Measurements from ENCODE around the gene FAM181A. TPM values are rescaled to one million over a fixed set of nuclear protein-coding genes. Genes with fewer than 3 reads are reported as not detected.

FAM181A gene
- total RNA-seq, 2 donors from 2014 or later, result not detected

DNA sequence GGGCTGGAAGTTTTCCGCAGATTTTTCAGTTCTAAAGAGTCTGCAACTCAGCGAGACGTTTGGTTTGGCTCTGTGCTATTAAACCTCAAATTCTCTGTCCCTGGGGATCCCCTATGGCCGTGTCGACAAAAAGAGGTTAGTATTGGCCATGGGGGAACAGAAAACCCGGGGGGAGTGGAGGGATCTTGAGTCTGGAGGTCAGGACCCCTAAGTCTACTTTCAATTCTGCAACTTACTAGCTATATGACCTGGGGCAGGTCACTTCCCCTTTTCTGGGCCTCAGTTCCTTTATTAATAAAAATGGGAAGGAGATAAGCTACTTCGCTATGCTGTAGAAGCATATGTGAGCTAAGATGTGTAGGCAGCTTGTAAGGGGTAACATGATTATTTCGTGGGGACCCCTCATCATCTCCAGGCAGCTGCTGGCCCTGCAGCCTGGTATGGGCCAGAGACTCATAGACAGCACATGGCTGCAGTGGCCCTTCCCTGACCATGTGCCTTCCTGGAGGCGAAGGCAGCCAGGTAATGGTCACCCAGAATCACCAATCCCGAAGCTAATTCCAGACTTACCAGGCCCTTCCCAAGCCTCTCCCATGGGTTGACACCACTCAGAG is 40.6 kb downstream of the FAM181A start:
- H3K4me1 Mint-ChIP-seq (ENCODE audit: low read depth), result peaks cover 90% of the 10 kb centered on the region
- H3K36me3 Mint-ChIP-seq (ENCODE audit: insufficient read depth in 2 of 2), result peaks cover 8 to 11% of the 10 kb centered on the region in 2 donors

DNA sequence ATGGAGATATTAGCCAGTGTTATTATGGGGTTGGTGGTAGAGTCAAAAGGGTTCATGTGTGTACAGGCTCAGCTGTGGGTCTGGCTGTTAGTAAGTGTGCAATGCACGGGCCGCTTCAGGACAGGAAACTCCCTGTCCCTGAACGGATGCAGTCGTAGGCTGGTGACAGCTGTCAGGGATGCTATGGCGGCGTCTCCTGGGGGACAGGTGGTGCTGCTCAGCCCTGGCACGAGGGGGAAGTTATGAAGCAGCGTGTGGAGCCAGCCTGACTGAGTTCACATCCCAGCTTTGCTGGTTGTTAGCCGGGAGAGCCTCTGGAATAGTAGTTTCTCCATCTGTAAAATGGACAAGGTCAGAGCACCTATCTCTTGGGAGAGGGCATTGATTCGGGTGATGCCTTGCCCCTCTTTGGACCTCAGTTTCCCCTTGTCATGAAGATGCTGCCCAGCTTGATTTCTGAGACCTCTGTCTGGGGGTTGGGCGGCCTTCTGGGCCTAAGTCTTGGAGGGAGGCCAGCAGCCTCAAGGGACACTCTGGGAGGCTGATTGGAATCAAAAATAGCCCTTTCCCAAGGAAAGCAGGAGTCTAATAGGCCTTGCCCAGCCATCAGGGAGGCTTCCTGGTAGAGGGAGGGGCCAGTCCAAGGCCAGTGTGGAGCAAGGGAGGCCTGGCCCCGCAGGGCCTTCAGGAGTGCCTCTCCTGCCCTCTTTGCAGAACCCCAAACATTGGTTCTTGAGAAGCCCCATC is 42.1 kb downstream of the FAM181A start:
- Mint-ChIP-seq H3K36me3 (ENCODE audit: insufficient read depth in 2 of 2) (peaks cover 8 to 16% of the 10 kb centered on the region in 2 donors), H3K4me1 (ENCODE audit: low read depth) (peaks cover 90% of the 10 kb centered on the region), H3K4me3 (peak overlapping the region in 1 of 2 donors; percentile 36), H3K27ac (no peak overlapping the region), H3K9me3 (peaks cover 6% of the 10 kb centered on the region in 2 donors), H3K27me3 (ENCODE audit: low read depth) (no peaks in the 10 kb centered on the region)
- ATAC-seq (replicated peaks in 1 of 2), result no peak
- DNase-seq, result no peak

More for the DNA sequence above, 40.6 kb downstream of the FAM181A start:
- Mint-ChIP-seq H3K27me3 (ENCODE audit: low read depth) (no peaks in the 10 kb centered on the region), H3K9me3 (peaks cover 6% of the 10 kb centered on the region in 2 donors), H3K27ac (no peak overlapping the region), H3K4me3 (no peak overlapping the region)
- no peak for ATAC-seq (replicated peaks in 1 of 2)
- no peak for DNase-seq

- H3K36me3 Mint-ChIP-seq (ENCODE audit: insufficient read depth in 2 of 2), result peaks cover 1 to 11% of the 10 kb centered on the region in 2 donors
- H3K27ac Mint-ChIP-seq, result peak overlapping the region; percentile 85
- no peaks in the 10 kb centered on the region for H3K27me3 Mint-ChIP-seq (ENCODE audit: low read depth)
- peaks cover 90% of the 10 kb centered on the region for H3K4me1 Mint-ChIP-seq (ENCODE audit: low read depth)
- peak overlapping the region; percentile 86 for H3K4me3 Mint-ChIP-seq
- ATAC-seq (replicated peaks in 1 of 2) (peak; percentile 63 to 64), DNase-seq (peak; percentile 76)
- no peaks in the 10 kb centered on the region for H3K9me3 Mint-ChIP-seq
Measured at GRCh38 chr14:93970585-93970964, 43.4 kb downstream of the FAM181A start.

- Mint-ChIP-seq H3K36me3 (ENCODE audit: insufficient read depth in 2 of 2) (peaks cover 4 to 16% of the 10 kb centered on the region in 2 donors), H3K4me3 (peak overlapping the region; percentile 86), H3K4me1 (ENCODE audit: low read depth) (peaks cover 90% of the 10 kb centered on the region), H3K27me3 (ENCODE audit: low read depth) (no peaks in the 10 kb centered on the region), H3K9me3 (peaks cover 1 to 2% of the 10 kb centered on the region in 2 donors), H3K27ac (peak overlapping the region; percentile 85)
- ATAC-seq (replicated peaks in 1 of 2), result peak; percentile 68 to 76
- DNase-seq, result peak; percentile 78 to 84
Measured at GRCh38 chr14:93970965-93971634, 44.0 kb downstream of the FAM181A start.

GRCh38 chr14:93971635-93972027 is 44.5 kb downstream of the FAM181A start:
- no peak for DNase-seq
- H3K9me3 Mint-ChIP-seq, result peaks cover 1 to 3% of the 10 kb centered on the region in 2 donors
- H3K27ac Mint-ChIP-seq, result peak overlapping the region; percentile 85
- H3K4me1 Mint-ChIP-seq (ENCODE audit: low read depth), result peaks cover 90% of the 10 kb centered on the region
- peaks cover 4 to 18% of the 10 kb centered on the region in 2 donors for H3K36me3 Mint-ChIP-seq (ENCODE audit: insufficient read depth in 2 of 2)
- peak overlapping the region; percentile 86 for H3K4me3 Mint-ChIP-seq
- ATAC-seq (replicated peaks in 1 of 2), result peak; percentile 32 to 38
- H3K27me3 Mint-ChIP-seq (ENCODE audit: low read depth), result no peaks in the 10 kb centered on the region

DNA sequence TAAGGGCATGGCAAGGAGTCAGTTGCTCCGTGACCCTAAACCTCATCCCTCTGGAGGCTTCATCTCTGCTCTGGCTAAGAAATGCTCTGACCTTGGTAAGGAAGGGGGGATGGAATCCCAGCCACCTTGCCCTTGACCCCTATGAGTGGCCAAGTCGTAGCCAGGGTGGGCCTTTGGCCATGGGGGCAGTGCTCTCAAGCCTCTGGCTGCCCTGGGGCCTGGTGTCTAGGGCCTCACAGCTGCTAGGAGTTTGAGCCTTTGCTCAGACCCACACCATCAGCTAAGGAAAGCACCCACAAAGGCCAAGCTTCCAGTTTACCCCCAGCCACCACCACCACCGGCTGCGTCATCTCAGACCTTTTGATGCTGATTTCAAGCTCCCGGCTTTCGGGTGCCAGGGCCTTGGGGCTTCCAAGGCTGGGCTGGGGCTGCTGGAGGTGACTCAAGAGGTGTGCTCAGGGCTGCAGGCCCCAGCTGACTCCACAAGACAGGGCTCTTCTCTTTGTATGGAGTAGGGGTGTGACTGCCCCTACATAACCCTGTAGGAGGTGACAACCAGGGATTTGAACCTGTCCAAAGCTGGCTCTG is 45.6 kb downstream of the FAM181A start:
- peak overlapping the region; percentile 70 to 71 for H3K4me3 Mint-ChIP-seq
- peaks cover 92% of the 10 kb centered on the region for H3K4me1 Mint-ChIP-seq (ENCODE audit: low read depth)
- H3K27ac Mint-ChIP-seq, result peak overlapping the region; percentile 92
- peak; percentile 69 to 71 for DNase-seq
- peaks cover 6 to 24% of the 10 kb centered on the region in 2 donors for H3K36me3 Mint-ChIP-seq (ENCODE audit: insufficient read depth in 2 of 2)
- peak; percentile 24 to 32 for ATAC-seq (replicated peaks in 1 of 2)
- peaks cover 1 to 6% of the 10 kb centered on the region in 2 donors for H3K9me3 Mint-ChIP-seq
- no peaks in the 10 kb centered on the region for H3K27me3 Mint-ChIP-seq (ENCODE audit: low read depth)

DNA sequence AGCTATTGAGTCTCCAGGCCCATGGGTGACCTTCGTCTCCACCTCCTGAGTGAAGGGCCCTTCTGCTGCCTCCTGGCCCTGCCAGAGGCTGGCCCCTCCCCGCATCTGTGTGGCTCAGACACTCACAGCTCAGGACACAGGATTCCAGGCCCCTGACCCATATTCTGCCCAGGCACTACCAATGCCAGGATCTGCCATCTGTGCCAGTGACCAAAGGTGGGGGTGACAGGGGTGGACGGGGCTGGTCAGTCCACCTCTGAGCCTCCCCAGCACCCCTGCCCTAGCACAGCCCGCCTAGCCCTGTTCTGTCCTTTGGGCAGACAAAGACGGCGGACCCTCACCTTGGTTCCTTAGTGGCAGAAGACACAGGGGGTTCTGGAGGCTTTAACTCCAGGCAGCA is 46.5 kb downstream of the FAM181A start:
- no peaks in the 10 kb centered on the region for H3K27me3 Mint-ChIP-seq (ENCODE audit: low read depth)
- no peak overlapping the region for H3K27ac Mint-ChIP-seq
- H3K36me3 Mint-ChIP-seq (ENCODE audit: insufficient read depth in 2 of 2), result peaks cover 6 to 29% of the 10 kb centered on the region in 2 donors
- no peak for DNase-seq
- peak overlapping the region; percentile 55 to 80 for H3K4me3 Mint-ChIP-seq
- H3K9me3 Mint-ChIP-seq, result peaks cover 1 to 6% of the 10 kb centered on the region in 2 donors
- peaks cover 100% of the 10 kb centered on the region for H3K4me1 Mint-ChIP-seq (ENCODE audit: low read depth)
- no peak for ATAC-seq (replicated peaks in 1 of 2)

GRCh38 chr14:93974299-93974698 is 47.2 kb downstream of the FAM181A start:
- Mint-ChIP-seq H3K4me1 (ENCODE audit: low read depth) (peaks cover 100% of the 10 kb centered on the region), H3K9me3 (peaks cover 1 to 6% of the 10 kb centered on the region in 2 donors), H3K36me3 (ENCODE audit: insufficient read depth in 2 of 2) (peaks cover 6 to 29% of the 10 kb centered on the region in 2 donors), H3K27me3 (ENCODE audit: low read depth) (no peaks in the 10 kb centered on the region), H3K27ac (peak overlapping the region; percentile 86), H3K4me3 (peak overlapping the region; percentile 55 to 80)
- no peak for ATAC-seq (replicated peaks in 1 of 2)
- no peak for DNase-seq

GRCh38 chr14:93974833-93975232 is 47.7 kb downstream of the FAM181A start:
- DNase-seq, result peak in 1 of 2 donors; percentile 24
- peaks cover 1 to 6% of the 10 kb centered on the region in 2 donors for H3K9me3 Mint-ChIP-seq
- ATAC-seq (replicated peaks in 1 of 2), result no peak
- peaks cover 100% of the 10 kb centered on the region for H3K4me1 Mint-ChIP-seq (ENCODE audit: low read depth)
- H3K27me3 Mint-ChIP-seq (ENCODE audit: low read depth), result no peaks in the 10 kb centered on the region
- peaks cover 6 to 29% of the 10 kb centered on the region in 2 donors for H3K36me3 Mint-ChIP-seq (ENCODE audit: insufficient read depth in 2 of 2)
- H3K4me3 Mint-ChIP-seq, result peak overlapping the region; percentile 80 to 82
- no peak overlapping the region for H3K27ac Mint-ChIP-seq

- DNase-seq, result peak in 1 of 2 donors; percentile 59
- Mint-ChIP-seq H3K36me3 (ENCODE audit: insufficient read depth in 2 of 2) (peaks cover 11 to 29% of the 10 kb centered on the region in 2 donors), H3K4me1 (ENCODE audit: low read depth) (peaks cover 100% of the 10 kb centered on the region), H3K9me3 (peaks cover 1 to 6% of the 10 kb centered on the region in 2 donors), H3K4me3 (peak overlapping the region; percentile 80 to 82), H3K27ac (peak overlapping the region; percentile 92), H3K27me3 (ENCODE audit: low read depth) (no peaks in the 10 kb centered on the region)
- ATAC-seq (replicated peaks in 1 of 2), result peak; percentile 26 to 38
Measured at GRCh38 chr14:93975791-93976476, 48.8 kb downstream of the FAM181A start.

DNA sequence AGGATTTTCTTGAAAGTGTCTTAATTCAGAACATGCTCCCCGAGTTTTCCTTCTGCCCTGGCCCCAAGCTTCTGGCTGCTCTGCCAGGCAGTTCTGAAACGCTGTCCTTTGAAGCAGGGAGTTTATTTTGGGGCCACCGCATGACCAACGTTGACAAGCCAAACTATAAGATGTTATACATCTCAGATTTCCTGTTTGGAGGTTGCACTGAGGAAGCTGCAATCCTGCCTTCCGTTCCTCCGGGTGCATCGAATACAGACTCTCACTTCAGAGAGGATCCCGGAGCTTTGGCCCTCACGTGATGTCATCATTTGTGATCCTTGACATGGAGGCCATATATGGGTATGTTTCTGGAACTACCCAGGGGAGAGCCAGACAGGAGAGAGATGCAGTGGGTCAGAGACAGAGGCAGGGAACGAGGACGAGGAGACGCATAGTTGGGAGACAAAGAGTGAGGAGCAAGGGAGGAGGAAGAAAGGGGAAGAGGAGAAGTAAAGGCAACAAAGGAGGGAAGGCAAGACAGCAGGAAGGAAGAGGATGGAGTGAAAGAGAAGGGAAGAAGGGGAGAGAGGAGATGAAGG is 49.4 kb downstream of the FAM181A start, which contains the start of gene ASB2:
Gene ASB2 (minus strand): TSS at position 94 of the 581 bp plus-strand sequence. CDS start 12,031 bp downstream, outside the sequence.
- Mint-ChIP-seq H3K4me3 (peak within 1 kb of the TSS; percentile 80 to 82), H3K27me3 (ENCODE audit: low read depth) (no peaks in the 10 kb centered on the region), H3K27ac (peak within 1 kb of the TSS; percentile 92), H3K9me3 (peaks cover 1 to 6% of the 10 kb centered on the region in 2 donors), H3K36me3 (ENCODE audit: insufficient read depth in 2 of 2) (peaks cover 11 to 29% of the 10 kb centered on the region in 2 donors), H3K4me1 (ENCODE audit: low read depth) (peaks cover 100% of the 10 kb centered on the region)
- peak in 1 of 2 donors; percentile 41 for DNase-seq
- peak; percentile 7 to 9 for ATAC-seq (replicated peaks in 1 of 2)

DNA sequence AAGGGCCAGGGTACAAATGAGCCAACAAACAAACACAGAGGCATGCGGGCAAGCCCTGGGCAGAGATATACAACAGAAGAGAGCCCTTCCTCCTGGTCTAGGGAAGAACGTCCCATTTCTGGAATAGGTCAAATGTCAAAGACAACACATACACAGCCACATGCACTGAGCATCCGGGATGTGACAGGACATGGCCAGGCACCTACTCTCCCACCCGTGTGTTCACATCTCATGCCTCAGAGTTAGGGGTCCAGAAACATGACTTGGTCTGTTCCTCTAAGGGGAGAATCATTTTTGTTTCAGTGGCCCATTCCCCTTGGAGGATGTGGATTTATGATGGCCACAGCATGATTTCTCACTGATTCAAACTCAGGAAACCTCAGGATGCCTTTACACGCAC is 50.0 kb downstream of the FAM181A start:
- no peak for ATAC-seq (replicated peaks in 1 of 2)
- no peak for DNase-seq
- Mint-ChIP-seq H3K9me3 (peaks cover 1 to 6% of the 10 kb centered on the region in 2 donors), H3K36me3 (ENCODE audit: insufficient read depth in 2 of 2) (peaks cover 11 to 29% of the 10 kb centered on the region in 2 donors), H3K27ac (peak overlapping the region; percentile 92), H3K27me3 (ENCODE audit: low read depth) (no peaks in the 10 kb centered on the region), H3K4me1 (ENCODE audit: low read depth) (peaks cover 100% of the 10 kb centered on the region), H3K4me3 (peak overlapping the region; percentile 80 to 82)
